Central memory CD4-positive, alpha-beta T cell (primary cell): ENCODE data around the gene SLC35E4.
"Not testable (repeated sequence)": the region's sequence is repeated elsewhere in the genome, so short reads cannot be mapped to it uniquely, and the experiment has no call there.

ENCODE experiments used
- DNase-seq: peaks from one replicate; pipeline ENCODE4 v3.0.0; 2022

SLC35E4 gene

GRCh38 chr22:30654361-30654760, 18.8 kb downstream of the SLC35E4 start:
- DNase-seq = no peak

DNA sequence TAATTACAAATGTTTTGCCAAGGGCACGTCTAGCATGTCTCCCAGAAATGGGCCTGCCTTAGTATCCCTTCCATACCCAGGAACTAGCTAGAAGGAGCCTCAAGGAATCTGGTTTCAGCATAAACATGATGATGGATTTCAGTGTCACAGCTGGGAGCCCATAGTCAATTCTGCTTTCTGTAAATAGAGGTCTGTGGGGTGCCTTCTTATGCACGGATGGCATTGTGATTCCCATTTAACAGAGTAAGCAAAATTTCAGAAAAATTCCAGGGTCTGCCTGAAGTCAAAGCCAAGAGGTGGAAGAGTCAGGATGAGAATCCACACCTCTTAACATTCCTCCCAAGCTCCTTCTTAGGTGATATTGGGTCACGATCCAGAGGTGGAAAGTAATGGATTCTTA, 20.0 kb downstream of the SLC35E4 start:
- no peak for DNase-seq

DNA sequence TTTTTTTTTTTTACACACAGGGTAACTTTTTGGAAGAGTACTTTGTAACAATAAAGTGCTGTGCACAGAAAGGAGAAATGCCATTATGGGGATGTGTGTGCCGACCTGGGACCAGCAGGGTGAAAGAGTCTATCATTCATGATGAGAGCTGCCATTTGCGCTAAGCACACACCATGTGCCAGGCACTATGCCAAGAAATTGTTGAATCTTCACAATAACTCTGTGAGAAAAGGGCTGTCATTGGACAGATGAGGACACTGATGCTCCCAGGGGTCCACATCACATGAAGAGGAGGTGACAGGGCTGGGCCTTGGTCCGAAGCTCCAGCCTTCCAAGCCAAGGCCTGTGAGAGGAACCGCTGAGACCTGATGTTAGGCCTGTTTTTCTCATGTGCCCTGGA, 26.5 kb downstream of the SLC35E4 start:
- DNase-seq = no peak

DNA sequence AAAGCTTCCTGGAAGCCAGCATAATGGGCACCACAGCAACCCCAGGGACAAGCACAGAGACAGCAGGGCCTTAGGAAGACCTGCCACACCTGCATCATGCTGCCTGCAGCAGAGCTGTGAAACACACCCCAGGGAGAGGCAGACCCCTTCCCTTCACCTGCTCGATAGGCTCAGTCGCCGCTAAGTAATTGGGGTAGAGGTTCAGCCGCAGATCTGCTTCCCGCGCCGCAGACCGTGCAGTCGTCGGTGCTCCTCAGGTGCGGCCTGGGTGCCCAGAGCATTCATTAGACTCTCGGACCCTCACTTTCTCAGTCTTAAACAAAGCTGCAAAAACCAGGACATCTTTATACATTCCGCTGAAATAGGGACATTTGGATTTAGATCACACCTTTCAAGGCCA, 29.2 kb downstream of the SLC35E4 start:
- DNase-seq = no peak

DNA sequence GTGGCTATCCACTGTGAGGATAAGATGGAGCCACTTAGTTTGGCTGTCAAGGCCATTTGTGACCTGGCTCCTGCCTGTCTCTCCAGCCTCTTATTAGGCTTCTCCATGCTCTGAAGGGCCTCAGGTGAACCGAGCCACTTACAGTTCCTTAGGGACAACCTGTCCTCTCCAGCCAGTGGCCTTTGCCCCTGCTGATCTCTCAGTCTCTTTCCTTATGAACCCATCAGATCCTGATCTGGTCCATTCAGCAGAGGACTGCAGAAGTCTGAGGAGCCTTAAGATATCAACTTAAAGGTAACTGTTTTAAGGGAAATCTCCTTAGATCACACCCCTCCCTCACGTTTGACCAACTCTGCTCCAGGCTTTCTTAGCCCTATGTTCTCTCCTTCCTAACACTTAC, 29.7 kb downstream of the SLC35E4 start:
- DNase-seq = no peak

GRCh38 chr22:30665786-30666185, 30.2 kb downstream of the SLC35E4 start:
- DNase-seq = no peak

- DNase-seq = peak; percentile 6
Measured at GRCh38 chr22:30667107-30667493, 31.5 kb downstream of the SLC35E4 start.

DNA sequence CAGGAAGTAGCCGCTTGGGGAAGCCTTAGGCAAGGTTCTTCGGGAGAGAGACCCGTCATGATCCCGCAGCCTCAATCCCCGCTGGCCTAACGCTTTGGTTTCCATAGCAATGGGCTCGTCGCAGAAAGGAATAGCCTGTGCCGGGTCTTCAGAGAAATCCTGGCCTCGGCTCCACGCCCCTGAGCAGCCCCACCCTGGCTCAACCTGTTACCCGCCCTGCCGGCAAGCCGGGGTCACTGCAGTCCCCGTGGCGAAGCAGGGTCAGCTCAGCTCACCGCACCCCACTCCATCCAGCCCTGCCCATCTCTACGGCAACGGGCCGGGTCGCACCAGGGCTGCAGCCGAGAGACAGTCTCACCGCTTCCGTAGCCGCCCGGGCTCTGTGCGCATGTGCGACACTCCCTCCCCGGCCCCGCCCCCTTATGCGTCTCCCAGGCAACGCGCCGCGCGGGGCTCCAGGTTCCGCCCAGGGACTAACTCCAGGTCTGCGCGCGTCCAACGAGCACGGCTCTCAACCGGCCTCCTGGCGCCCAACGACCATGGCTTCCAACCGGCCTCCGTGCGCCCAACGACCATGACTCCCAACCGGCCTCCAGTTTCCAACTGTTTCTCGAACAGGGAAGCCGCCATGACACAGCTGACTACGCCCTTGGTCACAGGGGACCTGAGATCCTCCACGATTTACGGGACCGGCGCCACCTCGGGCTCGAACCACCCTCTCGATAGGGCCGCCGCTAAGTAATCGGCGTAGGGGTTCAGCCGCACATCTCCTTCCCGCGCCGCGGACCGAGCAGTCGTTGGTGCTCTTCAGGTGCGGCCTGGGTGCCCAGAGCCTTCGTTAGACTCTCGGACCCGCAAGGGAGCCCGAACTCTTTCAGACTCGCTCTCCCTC, 32.2 kb downstream of the SLC35E4 start, which contains the start of gene DUSP18:
Gene DUSP18 (minus strand): TSS at position 382 of the 892 bp plus-strand sequence. CDS start 3,872 bp downstream, outside the sequence.
- DNase-seq = peak; percentile 90

DNA sequence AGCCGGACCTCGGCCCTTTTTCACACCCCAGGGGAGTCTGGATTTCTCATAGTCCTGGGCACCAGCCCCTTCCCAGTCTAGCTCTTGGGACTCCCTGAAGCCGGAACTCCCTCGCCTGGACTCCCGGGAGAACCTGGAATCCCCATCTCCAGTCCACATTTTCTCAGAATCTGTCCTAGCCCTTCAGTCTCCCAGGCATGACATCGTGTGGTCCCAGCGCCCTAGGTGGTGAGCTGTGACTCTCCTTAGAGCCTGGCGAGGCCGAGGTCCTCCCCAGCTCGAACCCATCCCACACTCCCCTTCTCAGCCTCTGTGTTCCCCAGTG, 32.8 kb downstream of the SLC35E4 start:
- no peak for DNase-seq

- no peak for DNase-seq
Measured at GRCh38 chr22:30671071-30671470, 35.5 kb downstream of the SLC35E4 start.

GRCh38 chr22:30673136-30673535, 37.6 kb downstream of the SLC35E4 start:
- DNase-seq = no peak

- DNase-seq = no peak
Measured at GRCh38 chr22:30674482-30674881, 38.9 kb downstream of the SLC35E4 start.

- DNase-seq = no peak
Measured at GRCh38 chr22:30675436-30675835, 39.9 kb downstream of the SLC35E4 start.

- DNase-seq = not testable (repeated sequence)
Measured at GRCh38 chr22:30676565-30676964, 41.0 kb downstream of the SLC35E4 start.

DNA sequence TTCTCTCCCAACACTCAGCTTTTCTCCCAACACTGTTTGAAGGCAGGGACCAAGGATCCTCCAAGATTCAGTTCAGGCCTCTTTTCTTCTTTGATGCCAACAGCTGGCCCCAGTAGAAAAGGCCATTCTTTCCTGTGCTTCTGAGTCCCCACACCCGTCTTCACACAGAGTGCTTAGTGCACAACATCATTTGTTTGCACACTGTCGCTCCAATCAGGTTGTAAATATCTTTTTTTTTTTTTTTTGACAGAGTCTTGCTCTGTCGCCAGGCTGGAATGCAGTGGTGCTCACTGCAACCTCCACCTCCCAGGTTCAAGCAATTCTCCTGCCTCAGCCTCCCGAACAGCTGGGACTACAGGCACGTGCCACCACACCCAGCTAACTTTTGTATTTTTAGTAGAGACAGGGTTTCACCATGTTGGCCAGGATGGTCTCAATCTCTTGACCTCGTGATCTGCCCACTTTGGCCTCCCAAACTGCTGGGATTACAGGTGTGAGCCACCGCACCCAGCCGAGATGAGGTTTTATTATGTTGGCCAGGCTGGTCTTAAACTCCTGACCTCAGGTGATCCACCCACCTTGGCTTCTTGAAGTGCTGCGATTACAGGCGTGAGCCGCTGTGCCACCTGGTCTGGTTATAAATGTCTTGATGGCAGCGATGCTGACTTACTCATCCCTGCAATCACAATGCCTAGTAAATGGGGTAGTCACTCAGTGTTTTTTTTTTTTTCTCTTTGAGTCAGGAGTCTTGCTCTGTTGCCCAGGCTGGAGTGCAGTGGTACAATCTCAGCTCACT, 44.5 kb downstream of the SLC35E4 start:
- not testable (repeated sequence) for DNase-seq

- no peak for DNase-seq
Measured at GRCh38 chr22:30680991-30681770, 45.6 kb downstream of the SLC35E4 start.

DNA sequence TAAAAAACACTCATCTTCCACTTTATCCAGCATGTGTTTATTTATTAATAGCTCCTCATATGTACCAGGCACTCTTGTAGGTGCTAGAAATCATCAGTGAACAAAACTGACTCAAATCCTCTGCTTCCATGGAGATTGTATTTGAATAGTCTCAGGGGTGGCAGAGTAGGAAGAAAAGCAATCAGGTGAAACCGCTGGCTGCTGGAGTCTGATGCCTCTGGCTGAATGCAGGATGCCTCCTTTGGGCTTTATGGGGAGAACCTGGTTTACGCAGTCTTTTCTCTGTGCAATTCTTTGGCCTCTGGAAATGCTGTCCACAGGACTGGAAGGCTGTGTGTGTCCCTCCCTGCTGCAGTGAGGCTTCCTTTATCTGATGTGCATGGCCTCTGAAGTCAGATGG, 46.2 kb downstream of the SLC35E4 start:
- no peak for DNase-seq

GRCh38 chr22:30685178-30685577, 49.6 kb downstream of the SLC35E4 start:
- no peak for DNase-seq

- DNase-seq = no peak
Measured at GRCh38 chr22:30687358-30687757, 51.8 kb downstream of the SLC35E4 start.

- no peak for DNase-seq
Measured at GRCh38 chr22:30689622-30690021, 54.0 kb downstream of the SLC35E4 start.

GRCh38 chr22:30691204-30691603, 55.6 kb downstream of the SLC35E4 start:
- DNase-seq = no peak

DNA sequence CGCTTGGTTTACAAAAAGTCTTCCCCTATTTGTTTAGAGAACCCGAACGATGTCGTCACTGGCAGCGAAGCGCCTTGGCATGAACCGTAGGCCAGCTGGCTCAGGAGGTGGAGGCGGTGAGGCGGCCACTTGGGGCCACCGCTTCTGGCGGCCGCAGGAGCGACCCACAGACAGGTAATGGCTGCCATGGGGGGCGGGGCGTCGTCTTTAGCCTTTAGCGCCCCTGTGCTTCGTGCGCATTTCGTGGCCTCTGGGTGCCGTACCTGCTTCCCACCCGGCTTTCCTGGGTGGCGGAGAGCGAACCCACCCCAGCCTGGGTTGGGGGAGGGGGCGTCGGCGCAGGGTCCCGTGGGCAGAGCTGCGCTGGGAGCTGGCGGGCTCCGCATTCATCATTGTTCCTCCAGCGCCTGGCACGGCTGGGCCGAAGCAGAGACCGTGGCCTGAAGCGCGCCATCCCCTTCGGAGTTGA, 58.6 kb downstream of the SLC35E4 start:
- DNase-seq = peak; percentile 33
